D341Med (cell line): ENCODE results near the gene MTMR12.

Experiments
- DNase-seq: peaks from one replicate; pipeline ENCODE4 v3.0.0; 2012; ENCODE audit warnings: low spot score

MTMR12 gene

GRCh38 chr5:32312595-32313332 lies at the start of gene MTMR12:
MTMR12 (minus strand) TSS chr5:32312939; CDS start chr5:32312838, 101 bp downstream.
- DNase-seq = peak; percentile 98

- no peak for DNase-seq
These were observed 49.8 kb upstream of the MTMR12 start for GRCh38 chr5:32362527-32362926.

- DNase-seq = no peak
These were observed 48.2 kb upstream of the MTMR12 start for GRCh38 chr5:32360906-32361305.

- DNase-seq = no peak
These were observed 45.9 kb upstream of the MTMR12 start for GRCh38 chr5:32358611-32359010.

GRCh38 chr5:32357658-32358057 lies 44.9 kb upstream of the MTMR12 start:
- no peak for DNase-seq

GRCh38 chr5:32355686-32356085 lies 42.9 kb upstream of the MTMR12 start:
- DNase-seq = no peak

- no peak for DNase-seq
These were observed 40.7 kb upstream of the MTMR12 start for GRCh38 chr5:32353420-32353819.

- no peak for DNase-seq
These were observed 39.9 kb upstream of the MTMR12 start for GRCh38 chr5:32352685-32353084.

GRCh38 chr5:32346869-32347268 lies 34.1 kb upstream of the MTMR12 start:
- no peak for DNase-seq

GRCh38 chr5:32343058-32343672 lies 30.4 kb upstream of the MTMR12 start:
- DNase-seq = no peak

- DNase-seq = no peak
These were observed 29.9 kb upstream of the MTMR12 start for GRCh38 chr5:32342656-32343055.

GRCh38 chr5:32339878-32340277 lies 27.1 kb upstream of the MTMR12 start:
- no peak for DNase-seq

- no peak for DNase-seq
These were observed 26.5 kb upstream of the MTMR12 start for GRCh38 chr5:32339198-32339597.

GRCh38 chr5:32332966-32333365 lies 20.2 kb upstream of the MTMR12 start:
- no peak for DNase-seq

GRCh38 chr5:32332361-32332760 lies 19.6 kb upstream of the MTMR12 start:
- no peak for DNase-seq

GRCh38 chr5:32331935-32332274 lies 19.2 kb upstream of the MTMR12 start:
- DNase-seq = no peak

GRCh38 chr5:32331217-32331934 lies 18.6 kb upstream of the MTMR12 start:
- DNase-seq = no peak

- no peak for DNase-seq
These were observed 17.6 kb upstream of the MTMR12 start for GRCh38 chr5:32330126-32330971.

- DNase-seq = peak; percentile 82
These were observed 16.7 kb upstream of the MTMR12 start for GRCh38 chr5:32329395-32329834.

GRCh38 chr5:32326216-32326772 lies 13.6 kb upstream of the MTMR12 start:
- no peak for DNase-seq

GRCh38 chr5:32325616-32326015 lies 12.9 kb upstream of the MTMR12 start:
- DNase-seq = no peak

- no peak for DNase-seq
These were observed 12.3 kb upstream of the MTMR12 start for GRCh38 chr5:32325062-32325461.
